ENCODE measurements around the gene PTCSC3.

GRCh38 chr14:36194663-36195062 is 18.1 kb upstream of the PTCSC3 start:
- no peak for TF ChIP-seq POLR2AphosphoS5 (IDR thresholded peaks at IDR 0.05)
- no peak for TF ChIP-seq CTCF (IDR thresholded peaks at IDR 0.05 in 8 of 11, conservative IDR thresholded peaks at IDR 0.05 in 3 of 11)
